ENCODE data around the gene SHC2. TPM values are rescaled to one million over a fixed set of nuclear protein-coding genes. Genes with fewer than 3 reads are reported as not detected.

SHC2 gene
- total and polyA plus RNA-seq, 2 of the 8 experiments (the other 6 are each of a cell fraction or from before 2014, with no cell fraction given): 4.4 to 7.3 TPM

- Histone ChIP-seq H2AK5ac (ENCODE audit: low read depth, low read length) (no peak overlapping the region; the same call in 1 of the 2 replicates), H3K79me2 (ENCODE audit: control insufficient read depth in 1 of 2, insufficient read depth in 2 of 2, low read length in 2 of 2) (no peaks in the 10 kb centered on the region), H3K23ac (ENCODE audit: insufficient read length) (no peak overlapping the region), H4K20me1 (replicated peaks in 1 of 2; ENCODE audit: control insufficient read depth in 1 of 2, insufficient read depth in 2 of 2, low read length in 2 of 2) (peaks cover 0 to 2% of the 10 kb centered on the region in 2 experiments), H3K27me3 (replicated peaks in 1 of 4; ENCODE audit: control insufficient read depth in 3 of 4, extremely low read depth in 1 of 4, insufficient read depth in 3 of 4, low read length in 3 of 4) (peaks cover 0 to 14% (median 12%) of the 10 kb centered on the region in 4 experiments; a peak in 6 of 7 replicates), H3K79me1 (ENCODE audit: low read depth, low read length) (no peaks in the 10 kb centered on the region), H3K23me2 (ENCODE audit: low read depth, low read length) (no peaks in the 10 kb centered on the region; the same call in 1 of the 2 replicates), H2BK12ac (ENCODE audit: low read depth, low read length) (no peak overlapping the region; the same call in 1 of the 2 replicates), H3K27ac (ENCODE audit: low read depth, low read length) (no peak overlapping the region), H3K9me3 (ENCODE audit: insufficient read depth in 2 of 2, low read depth in 1 of 2, low read length in 1 of 2) (no peaks in the 10 kb centered on the region), H2AFZ (ENCODE audit: low read length) (no peak overlapping the region), H3K4me1 (replicated peaks in 1 of 4; ENCODE audit: control insufficient read depth in 3 of 4, insufficient read depth in 4 of 4, low read length in 3 of 4) (peaks cover 0 to 19% (median 9%) of the 10 kb centered on the region in 4 experiments; a peak in 5 of 7 replicates), H2BK120ac (replicated peaks; ENCODE audit: low read depth, low read length) (no peak overlapping the region), H2BK20ac (ENCODE audit: low read length) (no peak overlapping the region), H2BK15ac (ENCODE audit: low read length) (peak overlapping the region; percentile 90; the same call in 1 of the 2 replicates), H4K91ac (replicated peaks; ENCODE audit: insufficient read length, low read length) (no peak overlapping the region), H3K4ac (replicated peaks; ENCODE audit: insufficient read length, low read depth, low read length) (no peak overlapping the region), H3K56ac (replicated peaks; ENCODE audit: insufficient read length, low read depth, low read length) (no peak overlapping the region), H4K5ac (ENCODE audit: insufficient read length, low read depth, low read length) (no peak overlapping the region), H3K9ac (replicated peaks in 1 of 4; ENCODE audit: extremely low read depth in 1 of 4, low read depth in 3 of 4, low read length in 3 of 4) (no peak overlapping the region), H4K8ac (ENCODE audit: extremely low read depth, insufficient read depth, low read length) (peak overlapping the region; percentile 23; the same call in 1 of the 2 replicates), H3K36me3 (ENCODE audit: control insufficient read depth in 2 of 4, insufficient read depth in 4 of 4, low read length in 3 of 4) (no peaks in the 10 kb centered on the region; a peak in 1 of 8 replicates), H2BK5ac (ENCODE audit: low read depth, low read length) (no peak overlapping the region), H3K14ac (ENCODE audit: insufficient read length) (no peak overlapping the region), H3K4me2 (ENCODE audit: insufficient read depth in 1 of 2, low read depth in 2 of 2, low read length in 2 of 2) (peak overlapping the region; percentile 81 to 94), H3K18ac (ENCODE audit: extremely low read depth, low read length) (peak overlapping the region; percentile 40; the same call in 1 of the 2 replicates), H3K4me3 (ENCODE audit: extremely low read depth in 1 of 4, insufficient read depth in 2 of 4, low read depth in 3 of 4, low read length in 4 of 4) (peak overlapping the region; percentile 52 to 85 (median 53); a peak in 7 of 8 replicates)
- ChIA-PET POLR2A (ENCODE audit: partially characterized antibody) (interaction anchor here (0.9 to 1.4 kb wide), 4 partner anchors 8 to 26 kb away, joined by 4 to 5 read pairs (median 4); no protein-coding TSS in a partner anchor), CTCF (ENCODE audit: partially characterized antibody) (interaction anchor here (0.7 to 1.9 kb wide), 10 partner anchors 11 to 704 kb away, joined by 3 to 6 read pairs (median 4); no protein-coding TSS in a partner anchor)
- WGBS, 2 experiments (ENCODE audit: extremely low coverage in 1 of 2, insufficient coverage in 1 of 2, insufficient read length in 1 of 2, insufficient replicate concordance in 2 of 2, low coverage in 1 of 2, low lambda C conversion rate in 2 of 2, missing lambda C conversion rate in 1 of 2): 34% methylated on average over 20 of the region's 23 CpGs; no CpG with 5 or more reads in 1 of the 2 experiments
- peak in 1 of 2 experiments; percentile 73 for DNase-seq (ENCODE audit: low read depth in 1 of 2, low spot score in 2 of 2)
- TF ChIP-seq TCF12 (IDR thresholded peaks at IDR 0.05; ENCODE audit: low read depth, low read length) (no peak), POLR2A (IDR thresholded peaks at IDR 0.05; ENCODE audit: control extremely low read depth in 1 of 2, low read depth in 2 of 2, low read length in 2 of 2) (no peak), SIRT6 (IDR thresholded peaks at IDR 0.05; ENCODE audit: low read length) (no peak), BRCA1 (IDR thresholded peaks at IDR 0.05; ENCODE audit: low read depth, low read length) (no peak), SRF (IDR thresholded peaks at IDR 0.05; ENCODE audit: low read depth, low read length) (no peak), HDAC6 (IDR thresholded peaks at IDR 0.05; ENCODE audit: low read depth, low read length) (no peak), SAP30 (IDR thresholded peaks at IDR 0.05; ENCODE audit: insufficient read depth, insufficient replicate concordance, low read length) (no peak), RAD21 (IDR thresholded peaks at IDR 0.05 in 1 of 2, conservative IDR thresholded peaks at IDR 0.05 in 1 of 2; ENCODE audit: low read depth in 2 of 2, low read length in 2 of 2) (no peak), ZNF274 (IDR thresholded peaks at IDR 0.05; ENCODE audit: borderline replicate concordance, extremely low read depth, low read length) (no peak), ATF3 (IDR thresholded peaks at IDR 0.05; ENCODE audit: insufficient read depth, low read depth, low read length) (no peak), TAF1 (IDR thresholded peaks at IDR 0.05; ENCODE audit: low read depth, low read length) (no peak)
- FAIRE-seq: no peak
These were observed 51.2 kb downstream of the SHC2 start for GRCh38 chr19:409516-410242.

All from H1 (cell line).